Activated CD4-positive, alpha-beta T cell treated with anti-CD3 and anti-CD28 coated beads for 1 hour (primary cell): Measurements from ENCODE around the gene RUFY4.
"Not testable (repeated sequence)": the region's sequence is repeated elsewhere in the genome, so short reads cannot be mapped to it uniquely, and the experiment has no call there.

ENCODE experiments used
- DNase-seq: peaks from one replicate; pipeline ENCODE4 v3.0.0-alpha.2; 2020

RUFY4 gene

DNA sequence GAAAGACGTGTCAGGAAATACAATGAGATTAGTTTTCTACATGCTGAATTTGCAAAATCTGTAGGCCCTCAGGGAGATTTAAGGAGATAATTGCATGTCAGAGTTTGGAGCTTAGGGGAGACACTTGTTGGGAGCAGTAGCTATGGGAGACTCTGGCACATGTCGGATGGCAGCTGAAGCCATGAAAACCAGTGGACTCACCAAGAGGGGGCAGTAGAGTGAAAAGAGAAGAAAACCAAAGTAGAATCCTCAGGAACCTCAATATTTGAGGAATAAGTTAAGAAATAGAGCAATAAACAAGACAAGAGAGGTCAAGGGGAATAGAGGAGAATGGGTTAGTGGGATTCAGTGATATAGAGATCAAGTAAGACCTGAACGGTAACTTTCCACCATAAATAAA, 24.8 kb downstream of the RUFY4 start:
- no peak for DNase-seq

DNA sequence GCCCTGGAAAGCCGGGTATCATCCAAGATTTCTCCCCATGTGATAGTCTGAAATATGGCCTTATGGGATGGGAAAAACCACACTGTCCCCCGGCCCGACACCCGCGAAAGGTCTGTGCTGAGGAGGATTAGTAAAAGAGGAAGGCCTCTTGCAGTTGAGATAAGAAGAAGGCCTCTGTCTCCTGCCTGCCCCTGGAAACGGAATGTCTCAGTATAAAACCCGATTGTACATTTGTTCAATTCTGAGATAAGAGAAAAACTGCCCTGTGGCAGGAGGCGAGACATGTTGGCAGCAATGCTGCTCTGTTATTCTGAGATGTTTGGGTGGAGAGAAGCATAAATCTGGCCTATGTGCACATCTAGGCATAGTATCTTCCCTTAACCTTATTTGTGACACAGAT, 26.8 kb downstream of the RUFY4 start:
- DNase-seq, result no peak

DNA sequence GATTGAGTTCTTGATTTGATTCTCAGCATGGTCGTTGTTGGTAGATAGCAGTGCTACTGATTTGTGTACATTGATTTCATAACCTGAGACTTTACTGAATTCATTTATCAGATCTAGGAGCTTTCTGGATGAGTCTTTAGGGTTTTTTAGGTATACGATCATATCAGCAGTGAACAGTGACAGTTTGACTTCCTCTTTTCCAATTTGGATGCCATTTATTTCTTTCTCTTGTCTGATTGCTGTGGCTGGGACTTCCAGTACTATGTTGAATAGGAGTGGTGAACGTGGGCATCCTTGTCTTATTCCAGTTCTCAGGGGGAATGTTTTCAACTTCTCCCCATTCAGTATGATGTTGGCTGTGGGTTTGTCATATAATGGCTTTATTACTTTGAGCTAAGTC, 28.9 kb downstream of the RUFY4 start:
- DNase-seq, result no peak

DNA sequence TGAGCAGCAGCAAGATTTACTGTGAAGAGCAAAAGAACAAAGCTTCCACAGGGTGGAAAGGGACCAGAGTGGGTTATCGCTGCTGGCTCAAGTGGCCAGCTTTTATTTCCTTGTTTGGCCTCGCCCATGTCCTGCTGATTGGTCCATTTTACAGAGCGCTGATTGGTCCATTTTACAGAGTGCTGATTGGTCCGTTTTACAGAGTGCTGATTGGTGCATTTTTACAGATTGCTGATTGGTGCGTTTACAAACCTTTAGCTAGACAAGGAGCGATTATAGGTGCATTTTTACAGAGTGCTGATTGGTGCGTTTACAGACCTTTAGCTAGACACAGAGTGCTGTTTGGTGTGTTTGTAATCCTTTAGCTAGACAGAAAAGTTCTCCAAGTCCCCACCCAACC, 39.8 kb downstream of the RUFY4 start:
- not testable (repeated sequence) for DNase-seq

DNA sequence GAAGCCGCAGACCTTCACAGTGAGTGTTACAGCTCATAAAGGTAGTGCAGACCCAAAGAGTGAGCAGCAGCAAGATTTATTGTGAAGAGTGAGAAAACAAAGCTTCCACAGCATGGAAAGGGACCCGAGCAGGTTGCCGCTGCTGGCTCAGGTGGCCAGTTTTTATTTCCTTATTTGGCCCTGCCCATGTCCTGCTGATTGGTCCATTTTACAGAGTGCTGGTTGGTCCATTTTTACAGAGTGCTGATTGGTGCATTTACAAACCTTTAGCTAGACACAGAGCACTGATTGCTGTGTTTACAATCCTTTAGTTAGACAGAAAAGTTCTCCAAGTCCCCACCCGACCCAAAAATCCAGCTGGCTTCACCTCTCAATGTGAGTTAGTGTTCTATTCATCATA, 52.7 kb downstream of the RUFY4 start:
- not testable (repeated sequence) for DNase-seq

DNA sequence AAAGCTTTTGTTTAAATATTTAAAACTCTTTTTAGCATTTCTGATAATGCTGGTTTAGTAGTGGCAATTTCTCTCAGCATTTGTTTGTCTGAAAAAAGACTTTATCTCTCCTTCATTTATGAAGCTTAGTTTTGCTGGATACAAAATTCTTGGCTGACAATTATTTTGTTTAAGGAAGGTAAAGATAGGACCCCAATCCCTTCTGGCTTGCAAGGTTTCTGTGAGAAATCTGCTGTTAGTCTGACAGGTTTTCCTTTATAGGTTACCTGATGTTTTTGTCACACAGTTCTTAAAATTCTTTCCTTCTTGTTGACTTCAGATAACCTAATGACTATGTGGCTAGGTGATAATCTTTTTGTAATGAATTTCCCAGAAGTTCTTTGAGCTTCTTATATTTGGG, 53.2 kb downstream of the RUFY4 start:
- DNase-seq, result not testable (repeated sequence)

DNA sequence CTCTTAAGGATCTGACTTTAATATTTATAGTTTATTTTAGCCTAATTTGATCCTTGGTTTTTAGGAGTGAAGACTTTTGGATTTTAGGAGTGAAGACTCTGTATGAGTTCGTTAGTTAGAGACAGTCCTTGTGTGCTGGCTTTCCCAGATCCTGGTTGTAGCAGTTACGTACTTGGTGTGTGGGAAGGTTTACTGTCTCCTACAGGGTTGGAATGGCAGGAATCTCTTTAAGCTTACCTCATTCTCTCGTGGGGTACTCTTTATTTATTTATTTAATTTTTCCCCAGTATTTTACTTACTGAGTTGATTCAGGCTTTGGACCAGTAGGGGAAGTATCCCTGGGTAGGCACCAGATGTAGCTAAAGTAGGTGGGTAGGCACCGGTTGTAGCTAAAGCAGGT, 54.9 kb downstream of the RUFY4 start:
- no peak for DNase-seq

DNA sequence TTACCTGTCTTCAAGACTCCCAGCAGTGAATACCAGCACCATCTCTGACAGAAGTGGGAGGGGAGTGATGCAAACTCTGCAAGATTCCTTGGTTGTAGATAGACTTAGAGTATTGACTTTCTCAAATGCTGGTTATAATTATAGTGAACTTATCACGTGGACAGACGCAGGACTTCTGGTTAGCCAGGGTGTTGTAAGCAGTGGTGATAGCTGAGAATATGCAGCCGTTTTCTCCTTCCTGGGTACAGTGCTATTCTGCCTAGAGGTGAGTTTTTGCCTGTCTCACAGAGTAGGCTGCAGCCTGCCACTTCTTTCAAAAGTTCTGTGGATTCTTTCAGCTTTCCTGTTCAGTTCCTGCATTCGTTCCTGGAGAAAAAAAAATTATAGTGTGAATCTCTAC, 56.0 kb downstream of the RUFY4 start:
- DNase-seq, result no peak

DNA sequence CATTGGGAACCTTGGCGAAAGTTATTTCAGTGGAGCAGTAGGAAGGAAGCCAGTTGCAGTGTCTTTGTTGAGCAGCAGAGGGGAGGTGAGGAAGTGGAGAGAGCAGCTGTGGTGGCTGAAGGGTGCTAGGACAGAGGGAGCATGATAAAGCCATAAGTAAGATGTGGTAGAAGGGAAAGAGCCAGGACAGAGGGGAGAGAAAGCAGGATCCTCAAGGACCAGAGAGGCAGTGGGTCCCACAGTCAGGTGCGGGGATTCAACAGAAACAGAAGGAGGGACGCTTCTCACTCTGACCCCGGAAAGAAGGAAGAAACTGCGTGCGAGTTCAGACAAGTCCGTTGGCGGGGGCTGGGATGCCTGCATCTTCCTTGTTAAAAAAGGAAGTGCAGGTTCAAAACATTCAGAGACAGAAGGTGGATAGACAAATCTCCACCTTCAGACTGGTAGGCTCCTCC, 56.6 kb downstream of the RUFY4 start, which contains the start of gene CXCR2:
Gene CXCR2 (plus strand): TSS at position 403 of the 455 bp plus-strand sequence. CDS start 8,774 bp downstream, outside the sequence.
- DNase-seq, result no peak

DNA sequence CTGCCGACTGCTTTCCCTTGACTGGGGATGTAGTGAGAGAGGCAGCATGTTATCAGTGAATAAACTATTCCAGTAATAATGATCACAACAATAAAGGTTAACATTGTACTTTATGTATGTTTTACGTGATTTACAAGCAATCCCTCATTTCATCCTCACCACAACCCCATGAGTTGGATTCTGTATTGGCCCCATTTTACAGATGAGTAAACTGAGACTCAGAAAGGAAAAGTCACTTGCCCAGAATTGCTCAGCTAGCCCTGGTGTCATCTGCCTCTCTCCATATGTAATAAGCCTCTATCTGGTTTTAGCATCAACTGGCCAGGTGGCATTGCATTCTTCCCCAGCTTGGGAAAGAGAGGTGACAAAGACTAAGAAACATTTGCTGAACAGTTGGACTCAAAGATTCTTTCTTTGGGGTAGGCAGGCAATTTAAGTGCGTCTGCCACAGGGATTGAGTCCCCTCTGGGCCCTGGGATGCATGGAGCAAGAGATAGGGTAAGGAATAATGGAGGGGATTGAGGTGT, 58.9 kb downstream of the RUFY4 start:
- DNase-seq, result no peak

DNA sequence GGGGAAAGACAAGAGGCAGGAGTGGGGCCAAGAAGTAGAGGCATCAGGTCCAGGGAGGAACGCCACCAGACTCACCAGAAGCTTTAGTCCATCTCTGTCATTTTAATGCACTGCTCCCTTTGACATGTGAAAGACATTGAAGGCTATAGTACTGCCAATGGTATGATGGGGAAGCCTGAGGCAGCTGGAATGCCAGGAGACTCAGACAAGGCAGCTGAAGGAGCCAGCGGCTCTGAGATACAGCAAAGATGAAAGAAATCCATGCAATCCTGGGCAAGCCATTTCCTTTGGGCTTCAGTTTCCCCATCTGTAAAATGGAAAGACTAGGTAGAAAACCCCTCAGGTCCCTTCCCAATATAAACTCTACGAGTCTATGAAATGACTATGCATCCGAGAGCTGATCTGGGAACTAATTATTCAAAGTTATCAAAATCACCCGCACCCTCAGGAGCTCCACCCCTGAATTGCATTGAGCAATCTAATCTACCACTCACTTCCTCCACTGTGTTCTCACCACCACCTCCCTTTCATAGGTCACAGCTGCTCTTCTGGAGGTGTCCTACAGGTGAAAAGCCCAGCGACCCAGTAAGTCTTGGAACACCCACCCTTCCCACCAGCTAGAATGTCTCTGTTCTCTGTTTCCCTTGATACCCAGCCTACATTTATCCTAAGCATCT, 59.9 kb downstream of the RUFY4 start:
- DNase-seq, result no peak

DNA sequence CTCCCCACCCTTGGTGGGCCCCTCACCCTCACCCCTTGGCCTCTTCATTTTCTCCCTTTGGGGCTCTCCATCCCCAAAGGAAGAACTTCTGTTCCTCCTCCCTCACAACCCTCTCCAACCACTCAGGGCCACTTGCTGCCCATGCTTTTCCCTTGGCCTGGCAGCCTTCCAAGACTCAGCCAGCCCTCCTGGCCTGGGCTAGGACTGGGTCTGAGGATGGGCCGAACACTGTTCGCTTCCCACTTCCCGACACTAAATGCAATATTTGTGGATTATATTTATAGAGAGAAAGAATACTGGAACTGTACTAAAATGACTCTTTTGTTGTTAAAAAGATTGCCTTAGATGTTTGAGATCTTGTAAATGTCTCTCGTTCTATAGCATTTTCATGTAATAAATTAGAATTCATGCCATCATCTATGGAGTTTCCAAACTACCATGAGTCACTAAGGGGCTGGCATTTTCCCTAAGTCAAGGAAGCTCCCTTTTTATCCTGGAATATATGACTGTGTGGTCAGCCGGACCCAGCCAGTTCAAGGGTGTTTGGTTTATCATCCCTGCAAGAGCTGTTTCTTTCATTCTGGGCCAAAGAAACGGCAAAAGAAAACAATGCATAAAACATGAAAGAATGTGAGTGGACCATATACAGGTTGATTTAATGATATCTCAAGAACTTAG, 60.5 kb downstream of the RUFY4 start:
- DNase-seq, result no peak

DNA sequence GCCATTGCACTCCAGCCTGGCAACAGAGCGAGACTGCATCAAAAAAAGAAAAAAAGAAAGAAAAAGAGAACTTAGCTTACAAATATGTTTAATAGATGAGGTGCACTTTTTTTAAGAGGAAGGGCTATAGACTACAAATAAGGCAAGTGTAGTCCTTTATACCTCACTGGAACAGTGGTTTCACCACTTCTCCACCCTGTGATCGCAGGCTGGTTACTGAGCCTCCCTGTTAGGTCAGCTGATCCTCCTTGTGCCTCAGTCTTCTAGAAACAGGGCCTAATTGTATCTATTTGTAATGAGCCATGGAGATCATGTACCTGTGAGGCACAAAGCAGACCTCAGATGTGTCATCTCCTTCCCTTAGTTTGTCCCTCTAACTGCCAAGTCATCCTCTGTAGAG, 61.3 kb downstream of the RUFY4 start:
- DNase-seq, result no peak

DNA sequence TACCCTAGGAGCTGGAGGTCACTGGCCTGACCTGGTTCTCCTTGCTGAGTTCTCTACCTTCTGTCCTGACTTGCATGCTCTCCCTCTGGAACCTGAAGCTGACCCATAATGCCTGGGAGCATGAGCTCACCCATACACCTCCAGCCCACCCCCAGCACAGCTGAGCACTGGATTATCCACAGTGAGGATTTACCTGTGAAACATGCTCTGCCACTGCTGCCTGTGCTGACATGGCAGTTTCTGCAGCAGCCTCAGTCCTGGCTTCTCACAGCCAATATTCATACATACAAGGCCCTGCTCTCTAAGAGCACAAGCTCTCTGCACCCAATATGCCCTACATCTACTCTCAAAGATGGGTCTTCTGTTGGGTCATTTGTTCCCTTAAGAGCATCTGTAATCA, 61.8 kb downstream of the RUFY4 start:
- DNase-seq, result no peak

DNA sequence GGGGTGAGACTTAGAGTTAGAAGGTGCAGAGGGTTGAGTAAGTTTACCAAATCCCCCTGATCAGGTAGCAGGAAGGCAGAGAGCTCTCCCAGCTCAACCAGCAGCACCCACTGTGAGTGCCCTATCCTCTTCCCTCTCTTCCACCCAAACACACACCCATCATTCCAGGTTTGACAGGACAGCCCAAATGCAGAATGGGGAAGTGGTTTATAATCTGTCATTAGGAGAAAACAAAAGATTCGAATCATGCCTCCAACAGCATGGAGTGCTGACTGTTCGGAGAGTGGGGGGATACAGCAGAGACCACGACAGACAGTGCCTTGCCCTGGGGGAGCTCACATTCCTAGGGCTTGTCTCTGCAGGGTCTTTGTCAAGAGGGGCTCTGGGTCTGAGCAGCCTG, 68.5 kb downstream of the RUFY4 start:
- DNase-seq, result no peak

DNA sequence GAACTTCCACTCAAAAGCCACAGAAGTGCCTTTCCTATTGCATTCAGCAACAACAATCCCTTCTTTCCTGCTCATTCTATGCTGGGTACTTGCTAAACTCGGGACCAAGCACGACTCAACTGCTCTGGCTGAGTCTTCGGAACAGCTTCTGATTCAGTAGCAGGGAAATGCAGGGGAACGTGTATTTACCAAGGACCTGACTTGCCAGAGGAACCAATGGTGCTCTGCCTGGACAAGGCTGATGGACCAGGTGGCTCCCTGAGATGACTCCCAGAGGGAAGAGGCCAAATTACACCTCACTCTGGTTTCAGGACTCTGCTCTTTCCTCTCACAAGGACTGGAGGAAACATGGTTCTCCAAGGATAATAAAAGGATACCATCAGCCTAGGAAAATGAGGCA, 69.0 kb downstream of the RUFY4 start:
- DNase-seq, result no peak
